GM18498 (cell line): ENCODE results near the gene PHF2.

Experiments
- ATAC-seq: cut with Tn5 transposase; IDR thresholded peaks from one replicate; pipeline ENCODE4 v1.9.1; 2021; ENCODE audit warnings: mild to moderate bottlenecking, moderate library complexity; ENCODE audit not compliant: unreplicated experiment

PHF2 gene

GRCh38 chr9:93567271-93567959 lies 9.0 kb upstream of the PHF2 start:
- no peak for ATAC-seq

GRCh38 chr9:93568169-93568568 lies 8.2 kb upstream of the PHF2 start:
- no peak for ATAC-seq

DNA sequence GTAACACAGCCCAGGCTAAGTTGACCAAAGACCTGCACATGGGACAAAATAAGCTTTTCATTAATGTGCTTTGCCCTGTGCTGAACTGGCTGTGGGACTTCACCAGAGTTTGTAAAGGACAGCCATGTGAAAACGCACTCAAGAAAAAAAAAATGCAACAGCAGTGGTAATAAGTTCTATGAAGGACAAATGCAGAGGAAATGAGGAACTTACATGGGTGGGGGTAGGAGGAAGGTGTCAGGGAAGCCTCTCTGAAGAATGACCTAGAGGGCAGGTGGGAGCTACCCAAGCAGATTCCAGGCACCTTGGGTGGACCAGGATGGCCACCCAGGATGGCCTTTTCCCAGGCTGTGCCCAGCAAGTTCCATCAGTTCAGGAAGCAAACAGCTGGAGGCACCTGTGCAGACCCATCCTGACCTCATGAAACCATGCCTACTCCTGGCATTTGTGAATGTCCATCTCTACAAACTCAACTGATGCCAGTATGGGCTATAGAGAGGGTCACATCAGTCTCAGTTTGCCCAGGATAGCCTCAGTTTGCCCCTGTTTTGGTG lies 6.7 kb upstream of the PHF2 start:
- ATAC-seq, result no peak

DNA sequence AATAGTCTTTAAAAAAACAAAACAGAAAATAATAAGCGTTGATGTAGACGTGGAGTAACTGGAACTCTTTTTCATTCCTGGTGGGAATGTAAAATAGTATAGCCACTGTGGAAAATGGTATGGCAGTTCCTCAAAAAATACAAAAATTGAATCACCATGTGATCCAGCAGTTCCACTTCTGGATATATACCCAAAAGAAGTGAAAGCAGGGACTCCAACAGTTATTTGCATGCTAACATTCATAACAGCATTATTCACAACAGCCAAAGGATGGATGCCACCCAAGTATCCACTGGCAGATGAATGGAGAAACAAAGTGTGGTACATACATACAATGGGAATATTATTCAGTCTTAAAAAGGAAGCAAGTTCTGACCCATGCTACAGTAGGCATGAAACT lies 4.2 kb upstream of the PHF2 start:
- ATAC-seq, result no peak

- ATAC-seq, result no peak
Observed at GRCh38 chr9:93572636-93573515, 3.5 kb upstream of the PHF2 start.

DNA sequence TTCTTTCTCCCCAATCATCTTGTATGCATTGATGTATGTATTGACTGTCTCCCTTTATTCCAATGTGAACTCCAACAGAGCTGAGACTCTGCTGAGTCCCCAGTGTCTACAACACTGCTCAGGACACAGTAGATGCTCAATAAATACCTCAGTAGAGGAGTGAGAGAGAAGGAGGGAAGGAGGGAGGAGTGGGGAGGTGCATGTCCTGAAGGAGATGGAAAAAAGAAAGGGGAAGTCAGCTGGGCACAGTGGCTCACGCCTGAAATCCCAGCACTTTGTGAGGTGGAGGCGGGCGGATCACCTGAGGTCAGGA lies 2.9 kb upstream of the PHF2 start:
- no peak for ATAC-seq

- no peak for ATAC-seq
Observed at GRCh38 chr9:93574091-93574899, 2.1 kb upstream of the PHF2 start.

GRCh38 chr9:93574900-93575795 lies 1.2 kb upstream of the PHF2 start:
- ATAC-seq, result no peak

DNA sequence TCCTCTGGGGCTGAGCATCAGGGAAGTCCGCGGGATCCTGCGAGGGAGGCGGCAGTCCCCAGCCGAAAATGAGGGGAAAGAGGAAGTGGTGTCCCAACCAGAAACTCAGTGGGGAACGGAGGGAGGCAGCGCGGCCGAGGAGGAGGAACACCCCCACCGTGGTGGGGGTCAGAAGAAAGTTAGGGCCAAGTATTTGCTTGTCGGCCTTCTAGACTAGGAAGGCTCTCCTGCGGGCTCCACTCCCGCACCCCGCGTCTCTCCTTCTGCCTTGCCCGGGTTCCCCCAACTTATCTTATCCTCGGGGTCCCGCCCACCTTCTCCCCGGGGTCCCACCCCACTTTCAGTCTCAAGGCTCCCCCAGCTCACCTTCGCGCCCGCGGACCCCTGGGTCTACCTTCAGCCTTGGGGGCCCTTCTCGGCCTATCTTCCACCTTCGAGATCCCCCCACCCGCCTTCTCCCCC lies 557 bp upstream of the PHF2 start:
- peak; percentile 35 for ATAC-seq

- ATAC-seq, result peak; percentile 26
Observed at GRCh38 chr9:93577078-93577974, 942 bp downstream of the PHF2 start.

GRCh38 chr9:93577975-93578682 lies 1.7 kb downstream of the PHF2 start:
- no peak for ATAC-seq

GRCh38 chr9:93578844-93579243 lies 2.5 kb downstream of the PHF2 start:
- ATAC-seq, result no peak

DNA sequence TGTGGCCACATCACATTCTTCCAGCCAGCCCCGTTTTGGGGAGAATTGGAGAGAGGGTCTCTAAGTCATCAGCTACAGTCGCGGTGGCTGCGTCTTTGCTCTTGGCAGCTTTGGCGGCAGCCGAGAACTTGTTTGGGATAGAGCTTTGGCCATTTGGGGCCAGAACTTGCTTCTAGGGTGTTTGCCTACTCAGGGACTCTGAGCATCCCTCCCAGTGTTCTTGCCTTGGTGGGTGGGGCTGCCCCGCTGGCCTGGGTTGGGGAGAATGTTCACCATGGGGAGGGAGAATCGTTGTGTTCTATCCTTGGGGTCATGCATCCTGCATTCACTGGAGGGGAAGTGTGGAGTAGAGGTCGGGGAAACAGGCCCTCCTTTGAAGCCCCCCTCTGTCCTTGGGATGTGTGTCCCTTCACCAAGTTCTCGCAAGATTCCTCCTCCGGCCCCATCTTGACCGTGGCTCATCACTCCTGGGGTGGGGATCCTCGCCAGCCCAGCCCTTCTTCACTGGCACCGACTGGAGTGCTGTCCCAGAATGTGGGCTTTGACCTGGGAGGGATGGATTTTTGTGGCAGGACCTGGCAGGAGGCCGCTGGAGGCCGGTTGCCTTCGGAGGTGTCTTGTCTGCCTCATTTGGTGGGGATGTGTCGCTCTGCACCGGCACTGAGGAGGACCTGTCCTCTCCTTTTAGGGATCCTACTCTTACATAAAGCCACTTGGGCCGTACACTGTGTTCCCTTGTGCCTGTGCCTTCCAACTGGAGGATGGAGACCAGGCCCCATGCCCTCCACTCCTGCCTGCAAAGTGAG lies 3.5 kb downstream of the PHF2 start:
- no peak for ATAC-seq

DNA sequence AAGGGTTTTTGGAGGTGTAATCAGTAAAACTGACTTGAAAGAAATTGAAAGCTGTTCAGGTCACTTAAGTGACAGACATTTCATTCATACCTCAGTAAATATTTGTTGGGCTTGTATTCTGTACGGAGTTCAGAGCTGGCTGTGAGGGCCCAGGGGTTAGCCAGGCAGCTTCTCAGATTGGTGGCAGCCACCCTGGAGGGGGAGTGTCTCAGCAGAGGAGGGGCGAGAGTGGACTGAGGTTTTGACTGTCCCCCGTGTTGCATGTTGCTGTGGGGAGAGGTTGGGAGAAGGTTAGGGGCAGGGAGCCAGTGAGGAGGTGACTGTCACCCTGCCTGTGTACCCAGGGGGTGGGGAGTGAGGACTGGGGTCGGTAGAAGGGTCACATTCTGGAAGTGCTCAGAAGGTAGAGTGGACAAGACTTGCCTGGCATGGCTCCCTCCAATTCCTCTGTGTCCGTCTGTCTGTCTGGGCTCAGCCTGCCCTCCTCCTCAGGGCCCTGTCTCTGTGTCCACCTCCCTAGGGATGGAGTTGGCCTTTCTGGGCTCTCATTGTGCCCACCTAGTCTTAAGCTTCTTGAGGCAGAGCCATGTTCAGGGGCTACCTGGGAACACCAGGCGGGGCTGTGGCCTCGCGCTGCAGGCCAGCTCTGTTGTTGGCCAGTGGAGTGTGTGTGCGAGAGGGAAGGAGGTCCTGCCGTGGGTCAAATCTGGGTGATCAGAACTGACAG lies 4.4 kb downstream of the PHF2 start:
- ATAC-seq, result no peak

DNA sequence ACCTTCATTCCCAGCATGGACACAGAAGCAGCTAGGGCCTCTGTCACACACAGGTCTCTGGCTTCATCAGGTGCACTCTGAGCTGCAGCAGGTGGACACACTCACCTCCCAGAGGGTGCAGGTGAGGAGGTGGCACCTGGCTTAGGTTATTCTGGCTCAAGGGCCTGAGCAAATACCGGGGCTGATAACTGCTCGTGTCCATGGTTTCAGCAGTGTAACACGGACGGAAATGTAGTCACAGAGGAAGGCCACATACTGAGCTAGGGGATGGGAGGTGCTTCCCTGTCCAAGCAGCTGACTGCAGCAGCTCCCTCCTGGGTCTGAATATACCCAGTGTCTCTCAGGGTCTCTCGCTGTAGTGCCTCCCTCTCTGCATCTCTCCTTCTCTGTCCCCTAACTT lies 5.7 kb downstream of the PHF2 start:
- ATAC-seq, result no peak

GRCh38 chr9:93582550-93582949 lies 6.2 kb downstream of the PHF2 start:
- ATAC-seq, result no peak

- ATAC-seq, result no peak
Observed at GRCh38 chr9:93585259-93585658, 8.9 kb downstream of the PHF2 start.
